NCI-H2196 (cell line): ENCODE data around the gene SCGB1C1.

Experiments
- DNase-seq: peaks from one replicate; lab custom pipeline; 2025; ENCODE audit not compliant: unreplicated experiment; lab: John Stamatoyannopoulos, UW

Gene SCGB1C1

DNA sequence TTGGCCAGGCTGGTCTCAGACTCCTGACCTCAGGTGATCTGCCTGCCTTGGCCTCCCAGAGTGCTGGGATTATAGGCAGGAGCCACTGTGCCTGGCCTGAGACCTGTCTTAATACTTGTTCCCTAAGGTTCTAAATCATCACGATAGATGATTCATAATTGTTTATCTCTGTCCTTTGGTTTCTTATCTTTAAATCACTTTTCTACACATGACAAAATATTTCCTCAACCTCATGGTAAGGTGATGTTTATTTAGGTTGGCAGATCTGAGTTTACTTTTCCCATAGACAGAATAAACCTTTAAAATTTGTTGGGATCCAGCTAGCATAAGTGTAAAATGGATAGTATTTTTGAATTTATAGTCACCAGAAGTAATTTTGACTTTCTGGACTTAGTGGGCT, 47.4 kb downstream of the SCGB1C1 start:
- DNase-seq, result no peak

DNA sequence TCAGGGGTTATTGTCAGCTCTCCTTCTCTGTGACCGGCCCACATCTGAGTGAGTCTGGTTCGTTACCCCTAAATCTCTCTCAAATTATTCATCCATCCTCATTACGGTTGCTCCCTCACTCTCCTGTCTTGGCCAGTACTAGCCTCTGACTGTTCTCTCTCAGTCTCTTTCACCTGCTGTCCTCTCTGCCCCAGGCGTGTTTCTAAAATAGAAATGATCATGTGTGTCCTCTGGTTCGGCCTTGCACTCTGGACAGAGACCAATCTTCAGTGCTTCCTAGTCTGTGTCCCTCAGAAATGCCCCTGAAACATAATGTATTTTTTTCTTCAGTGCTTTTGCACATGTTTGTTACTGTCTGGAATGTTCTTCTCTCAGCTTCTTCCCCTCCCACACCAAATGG, 48.8 kb downstream of the SCGB1C1 start:
- no peak for DNase-seq
